Measurements from ENCODE around the gene RD3L. TPM values are rescaled to one million over a fixed set of nuclear protein-coding genes. Genes with fewer than 3 reads are reported as not detected.

The RD3L gene
- total and polyA plus RNA-seq, 2 donors from 2014 or later = not detected

GRCh38 chr14:103960457-103961055, 18.2 kb upstream of the RD3L start:
- no peaks in the 10 kb centered on the region for H3K27me3 ChIP-seq (ENCODE audit: control insufficient read depth, insufficient read depth, low read length)
- H3K27ac ChIP-seq (ENCODE audit: low read depth in 2 of 2, low read length in 2 of 2) = no peak overlapping the region
- H3K4me1 ChIP-seq (ENCODE audit: control insufficient read depth in 2 of 3, insufficient read depth in 2 of 3, low read depth in 1 of 3, low read length in 3 of 3) = no peaks in the 10 kb centered on the region
- intact Hi-C loops (cut with DNase I) = no loop called here
- no peaks in the 10 kb centered on the region for H3K36me3 ChIP-seq (ENCODE audit: control insufficient read depth in 2 of 3, insufficient read depth in 3 of 3, low read length in 3 of 3)
- TF ChIP-seq, protein P1, sequence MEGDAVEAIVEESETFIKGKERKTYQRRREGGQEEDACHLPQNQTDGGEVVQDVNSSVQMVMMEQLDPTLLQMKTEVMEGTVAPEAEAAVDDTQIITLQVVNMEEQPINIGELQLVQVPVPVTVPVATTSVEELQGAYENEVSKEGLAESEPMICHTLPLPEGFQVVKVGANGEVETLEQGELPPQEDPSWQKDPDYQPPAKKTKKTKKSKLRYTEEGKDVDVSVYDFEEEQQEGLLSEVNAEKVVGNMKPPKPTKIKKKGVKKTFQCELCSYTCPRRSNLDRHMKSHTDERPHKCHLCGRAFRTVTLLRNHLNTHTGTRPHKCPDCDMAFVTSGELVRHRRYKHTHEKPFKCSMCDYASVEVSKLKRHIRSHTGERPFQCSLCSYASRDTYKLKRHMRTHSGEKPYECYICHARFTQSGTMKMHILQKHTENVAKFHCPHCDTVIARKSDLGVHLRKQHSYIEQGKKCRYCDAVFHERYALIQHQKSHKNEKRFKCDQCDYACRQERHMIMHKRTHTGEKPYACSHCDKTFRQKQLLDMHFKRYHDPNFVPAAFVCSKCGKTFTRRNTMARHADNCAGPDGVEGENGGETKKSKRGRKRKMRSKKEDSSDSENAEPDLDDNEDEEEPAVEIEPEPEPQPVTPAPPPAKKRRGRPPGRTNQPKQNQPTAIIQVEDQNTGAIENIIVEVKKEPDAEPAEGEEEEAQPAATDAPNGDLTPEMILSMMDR (IDR thresholded peaks at IDR 0.05; ENCODE audit: borderline replicate concordance, extremely low read depth, insufficient read depth) = no peak
- no peak for FAIRE-seq
- H3K4me3 ChIP-seq (ENCODE audit: low read length in 3 of 3) = no peak overlapping the region
- DNase-seq = peak in 3 of 5 donors; percentile 37 to 52 (median 43)
- no peak overlapping the region for H3K9ac ChIP-seq (ENCODE audit: low read length in 3 of 3)
- no peaks in the 10 kb centered on the region for H3K9me3 ChIP-seq (ENCODE audit: control insufficient read depth in 2 of 3, insufficient read depth in 1 of 3, low read length in 3 of 3)

DNA sequence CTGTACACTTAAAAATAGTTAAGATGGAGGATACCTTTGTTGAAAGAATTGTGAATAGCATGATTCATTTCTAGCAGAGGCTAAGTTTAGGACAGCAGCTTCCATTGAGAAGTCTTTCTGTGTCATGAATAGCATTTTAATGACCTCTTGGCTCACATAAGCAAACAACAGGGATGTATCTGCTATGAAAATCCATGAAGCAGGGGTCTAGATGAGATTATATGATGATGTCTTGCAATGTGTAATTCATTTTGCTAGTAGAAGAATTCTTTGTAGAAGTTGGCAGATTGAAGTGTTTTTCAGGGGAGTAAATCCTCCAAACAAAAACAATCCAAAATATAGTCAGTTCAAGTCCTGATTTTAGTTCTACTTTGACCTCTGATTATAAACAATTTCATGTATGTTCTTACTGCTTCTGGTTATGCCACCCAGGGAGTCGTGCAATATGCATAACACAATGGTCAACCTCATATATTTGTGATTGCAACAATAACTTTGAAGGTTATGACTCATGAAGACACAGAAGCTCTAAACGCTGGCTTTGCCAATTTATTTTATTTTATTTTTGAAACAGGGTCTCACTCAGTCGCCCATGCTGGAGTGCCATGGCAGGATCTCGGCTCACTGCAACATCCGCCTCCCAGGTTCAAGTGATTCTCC, 6.9 kb upstream of the RD3L start:
- no peaks in the 10 kb centered on the region for H3K9me3 ChIP-seq (ENCODE audit: control insufficient read depth in 2 of 3, insufficient read depth in 1 of 3, low read length in 3 of 3)
- H3K36me3 ChIP-seq (ENCODE audit: control insufficient read depth in 2 of 3, insufficient read depth in 3 of 3, low read length in 3 of 3) = no peaks in the 10 kb centered on the region
- no peak overlapping the region for H3K27ac ChIP-seq (ENCODE audit: low read depth in 2 of 2, low read length in 2 of 2)
- no peaks in the 10 kb centered on the region for H3K27me3 ChIP-seq (ENCODE audit: control insufficient read depth, insufficient read depth, low read length)
- no peak overlapping the region for H3K9ac ChIP-seq (ENCODE audit: low read length in 3 of 3)
- DNase-seq = no peak
- TF ChIP-seq, protein P1 (IDR thresholded peaks at IDR 0.05; ENCODE audit: borderline replicate concordance, extremely low read depth, insufficient read depth) = no peak
- no peak overlapping the region for H3K4me3 ChIP-seq (ENCODE audit: low read length in 3 of 3)
- no peaks in the 10 kb centered on the region for H3K4me1 ChIP-seq (ENCODE audit: control insufficient read depth in 2 of 3, insufficient read depth in 2 of 3, low read depth in 1 of 3, low read length in 3 of 3)
- intact Hi-C loops (cut with DNase I) = no loop called here
- no peak for FAIRE-seq

- Histone ChIP-seq H3K4me1 (ENCODE audit: control insufficient read depth in 2 of 3, insufficient read depth in 2 of 3, low read depth in 1 of 3, low read length in 3 of 3) (no peaks in the 10 kb centered on the region), H3K27me3 (ENCODE audit: control insufficient read depth, insufficient read depth, low read length) (no peaks in the 10 kb centered on the region), H3K9ac (ENCODE audit: low read length in 3 of 3) (no peak overlapping the region), H3K27ac (ENCODE audit: low read depth in 2 of 2, low read length in 2 of 2) (no peak overlapping the region), H3K9me3 (ENCODE audit: control insufficient read depth in 2 of 3, insufficient read depth in 1 of 3, low read length in 3 of 3) (no peaks in the 10 kb centered on the region), H3K36me3 (ENCODE audit: control insufficient read depth in 2 of 3, insufficient read depth in 3 of 3, low read length in 3 of 3) (no peaks in the 10 kb centered on the region), H3K4me3 (ENCODE audit: low read length in 3 of 3) (no peak overlapping the region)
- DNase-seq (no peak), FAIRE-seq (no peak)
- TF ChIP-seq, protein P1 (IDR thresholded peaks at IDR 0.05; ENCODE audit: borderline replicate concordance, extremely low read depth, insufficient read depth) = no peak
- intact Hi-C loops (cut with DNase I) = no loop called here
Observed at GRCh38 chr14:103948442-103948841, 6.1 kb upstream of the RD3L start.

All from kidney (tissue), 14 donors.